HEK293 (cell line): ENCODE results near the gene RAB10.

ENCODE experiments used
- GFI1B ChIP-seq: fragments of 450-650 bp; formaldehyde crosslinking; IDR thresholded peaks from 2 replicates; pipeline ENCODE4 v1.5.1; 2016; ENCODE audit warnings: missing biosample characterization, missing genetic modification characterization
- KLF7 ChIP-seq: fragments of 450-650 bp; formaldehyde crosslinking; IDR thresholded peaks from 2 replicates; pipeline ENCODE4 v1.5.1; 2016; ENCODE audit warnings: missing biosample characterization, missing genetic modification characterization, borderline replicate concordance
- PRDM1 ChIP-seq: fragments of 450-650 bp; formaldehyde crosslinking; IDR thresholded peaks from 2 replicates; pipeline ENCODE4; 2016; ENCODE audit warnings: missing biosample characterization, missing genetic modification characterization
- SETDB1 ChIP-seq: IDR thresholded peaks from one replicate; pipeline ENCODE4 v1.6.1; 2017; ENCODE audit warnings: mild to moderate bottlenecking, low read length, moderate library complexity, mixed read lengths; ENCODE audit not compliant: insufficient read length
- YY1 ChIP-seq: fragments of 450-650 bp; formaldehyde crosslinking; IDR thresholded peaks from 2 replicates; pipeline ENCODE4 v1.5.1; 2018; ENCODE audit warnings: missing biosample characterization, missing genetic modification characterization
- ZBTB20 ChIP-seq: fragments of 450-650 bp; formaldehyde crosslinking; IDR thresholded peaks from 2 replicates; pipeline ENCODE4 v1.5.1; 2016; ENCODE audit warnings: missing biosample characterization, missing genetic modification characterization
- ZNF140 ChIP-seq: fragments of 450-650 bp; formaldehyde crosslinking; IDR thresholded peaks from 2 replicates; pipeline ENCODE4 v1.5.1; 2016; ENCODE audit warnings: missing biosample characterization, missing genetic modification characterization
- ZNF211 ChIP-seq: fragments of 450-650 bp; formaldehyde crosslinking; IDR thresholded peaks from 2 replicates; pipeline ENCODE4 v1.5.1; 2016; ENCODE audit warnings: low read depth, missing biosample characterization, missing genetic modification characterization
- ZNF292 ChIP-seq: fragments of 450-650 bp; formaldehyde crosslinking; IDR thresholded peaks from 2 replicates; pipeline ENCODE4 v1.5.1; 2016; ENCODE audit warnings: low read depth, missing biosample characterization, missing genetic modification characterization, borderline replicate concordance
- ZNF561 ChIP-seq: fragments of 450-650 bp; IDR thresholded peaks from 2 replicates; pipeline ENCODE4 v1.5.1; 2018; ENCODE audit warnings: missing biosample characterization, missing genetic modification characterization, borderline replicate concordance
- ZNF785 ChIP-seq: fragments of 450-650 bp; formaldehyde crosslinking; IDR thresholded peaks from 2 replicates; pipeline ENCODE4 v1.5.1; 2016; ENCODE audit warnings: missing biosample characterization, missing genetic modification characterization
- ZNF830 ChIP-seq: fragments of 450-650 bp; IDR thresholded peaks from 2 replicates; pipeline ENCODE4 v1.5.0; 2018; ENCODE audit warnings: missing biosample characterization, missing genetic modification characterization, low read depth, mild to moderate bottlenecking, moderate library complexity
- TF ChIP-seq, protein P1 (sequence below): fragments of 450-650 bp; formaldehyde crosslinking; IDR thresholded peaks from 2 replicates; pipeline ENCODE4 v1.5.1; 2016; ENCODE audit warnings: missing biosample characterization, missing genetic modification characterization
- TF ChIP-seq, protein P2 (sequence below): fragments of 450-650 bp; formaldehyde crosslinking; IDR thresholded peaks from 2 replicates; pipeline ENCODE4 v1.5.1; 2016; ENCODE audit warnings: missing biosample characterization, missing genetic modification characterization
- TF ChIP-seq, protein P3 (sequence below): fragments of 450-650 bp; formaldehyde crosslinking; conservative IDR thresholded peaks from 2 replicates; pipeline ENCODE4 v1.5.1; 2016; ENCODE audit warnings: low read depth, missing biosample characterization, missing genetic modification characterization
- TF ChIP-seq, protein P4 (sequence below): fragments of 450-650 bp; formaldehyde crosslinking; IDR thresholded peaks from 2 replicates; pipeline ENCODE4 v1.5.1; 2016; ENCODE audit warnings: missing biosample characterization, missing genetic modification characterization
- TF ChIP-seq, protein P5 (sequence below): fragments of 450-650 bp; formaldehyde crosslinking; IDR thresholded peaks from 2 replicates; pipeline ENCODE4 v1.5.1; 2016; ENCODE audit warnings: missing biosample characterization, missing genetic modification characterization
- TF ChIP-seq, protein P6 (sequence below): fragments of 450-650 bp; formaldehyde crosslinking; IDR thresholded peaks from 2 replicates; pipeline ENCODE4 v1.5.1; 2016; ENCODE audit warnings: missing biosample characterization, missing genetic modification characterization
- TF ChIP-seq, protein P7 (sequence below): fragments of 450-650 bp; formaldehyde crosslinking; IDR thresholded peaks from 2 replicates; pipeline ENCODE4 v1.5.1; 2016; ENCODE audit warnings: missing biosample characterization, missing genetic modification characterization, borderline replicate concordance

Gene RAB10

DNA sequence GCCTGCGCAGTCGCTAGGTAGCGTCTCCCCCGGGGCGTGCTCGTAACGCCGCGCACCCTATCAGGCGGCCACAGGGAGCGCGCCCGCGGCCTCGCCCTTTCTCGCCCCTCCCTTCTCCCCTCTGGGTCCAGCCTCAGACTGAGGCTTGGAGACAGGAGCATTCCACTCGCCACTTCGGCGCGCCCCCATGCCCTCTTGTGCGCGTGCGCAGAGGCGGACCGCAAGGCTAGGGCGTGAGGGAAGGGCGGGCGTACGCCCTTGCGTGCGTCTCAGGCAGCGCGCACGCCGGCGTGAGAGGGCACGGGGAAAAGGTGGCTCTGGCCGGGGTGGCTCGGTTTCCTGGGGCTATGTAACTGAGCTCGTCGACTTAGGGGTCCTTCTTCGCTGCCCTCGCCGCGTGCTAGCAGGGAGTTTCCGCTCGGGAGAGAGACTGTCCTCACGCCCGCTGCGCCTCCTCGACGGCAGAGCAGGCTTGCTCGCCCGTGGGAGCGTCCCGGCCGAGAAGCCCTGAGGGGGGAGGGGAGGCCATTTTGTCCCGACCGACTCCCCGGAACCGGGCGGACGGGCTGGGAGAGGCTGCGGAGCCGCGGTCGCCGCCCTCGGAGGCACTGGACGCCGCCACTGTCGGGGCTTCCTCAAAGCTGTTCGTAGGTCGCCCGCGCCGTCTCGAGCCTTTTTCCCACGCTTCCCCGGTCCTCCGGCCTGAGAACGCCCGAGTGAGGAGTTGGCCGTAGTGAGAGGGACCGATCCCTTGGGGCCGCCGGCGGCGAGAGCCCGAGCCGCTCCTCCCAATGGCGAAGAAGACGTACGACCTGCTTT is at the start of gene RAB10 (continued):
- no peak for TF ChIP-seq PRDM1
- no peak for TF ChIP-seq ZNF140 (tag by site-specific recombination)
- TF ChIP-seq ZNF292 (tag by site-specific recombination): no peak
- TF ChIP-seq, protein P1, sequence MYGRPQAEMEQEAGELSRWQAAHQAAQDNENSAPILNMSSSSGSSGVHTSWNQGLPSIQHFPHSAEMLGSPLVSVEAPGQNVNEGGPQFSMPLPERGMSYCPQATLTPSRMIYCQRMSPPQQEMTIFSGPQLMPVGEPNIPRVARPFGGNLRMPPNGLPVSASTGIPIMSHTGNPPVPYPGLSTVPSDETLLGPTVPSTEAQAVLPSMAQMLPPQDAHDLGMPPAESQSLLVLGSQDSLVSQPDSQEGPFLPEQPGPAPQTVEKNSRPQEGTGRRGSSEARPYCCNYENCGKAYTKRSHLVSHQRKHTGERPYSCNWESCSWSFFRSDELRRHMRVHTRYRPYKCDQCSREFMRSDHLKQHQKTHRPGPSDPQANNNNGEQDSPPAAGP: peak; percentile 92
- TF ChIP-seq ZBTB20 (tag by site-specific recombination): peak; percentile 34; the same call in 1 of the 2 replicates
- TF ChIP-seq, protein P2, sequence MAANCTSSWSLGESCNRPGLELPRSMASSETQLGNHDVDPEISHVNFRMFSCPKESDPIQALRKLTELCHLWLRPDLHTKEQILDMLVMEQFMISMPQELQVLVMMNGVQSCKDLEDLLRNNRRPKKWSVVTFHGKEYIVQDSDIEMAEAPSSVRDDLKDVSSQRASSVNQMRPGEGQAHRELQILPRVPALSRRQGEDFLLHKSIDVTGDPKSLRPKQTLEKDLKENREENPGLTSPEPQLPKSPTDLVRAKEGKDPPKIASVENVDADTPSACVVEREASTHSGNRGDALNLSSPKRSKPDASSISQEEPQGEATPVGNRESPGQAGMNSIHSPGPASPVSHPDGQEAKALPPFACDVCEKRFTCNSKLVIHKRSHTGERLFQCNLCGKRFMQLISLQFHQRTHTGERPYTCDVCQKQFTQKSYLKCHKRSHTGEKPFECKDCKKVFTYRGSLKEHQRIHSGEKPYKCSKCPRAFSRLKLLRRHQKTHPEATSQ (tag by site-specific recombination): peak; percentile 81; the same call in 1 of the 2 replicates
- TF ChIP-seq YY1: peak; percentile 85
- TF ChIP-seq ZNF211 (tag by site-specific recombination): no peak
- TF ChIP-seq, protein P3, sequence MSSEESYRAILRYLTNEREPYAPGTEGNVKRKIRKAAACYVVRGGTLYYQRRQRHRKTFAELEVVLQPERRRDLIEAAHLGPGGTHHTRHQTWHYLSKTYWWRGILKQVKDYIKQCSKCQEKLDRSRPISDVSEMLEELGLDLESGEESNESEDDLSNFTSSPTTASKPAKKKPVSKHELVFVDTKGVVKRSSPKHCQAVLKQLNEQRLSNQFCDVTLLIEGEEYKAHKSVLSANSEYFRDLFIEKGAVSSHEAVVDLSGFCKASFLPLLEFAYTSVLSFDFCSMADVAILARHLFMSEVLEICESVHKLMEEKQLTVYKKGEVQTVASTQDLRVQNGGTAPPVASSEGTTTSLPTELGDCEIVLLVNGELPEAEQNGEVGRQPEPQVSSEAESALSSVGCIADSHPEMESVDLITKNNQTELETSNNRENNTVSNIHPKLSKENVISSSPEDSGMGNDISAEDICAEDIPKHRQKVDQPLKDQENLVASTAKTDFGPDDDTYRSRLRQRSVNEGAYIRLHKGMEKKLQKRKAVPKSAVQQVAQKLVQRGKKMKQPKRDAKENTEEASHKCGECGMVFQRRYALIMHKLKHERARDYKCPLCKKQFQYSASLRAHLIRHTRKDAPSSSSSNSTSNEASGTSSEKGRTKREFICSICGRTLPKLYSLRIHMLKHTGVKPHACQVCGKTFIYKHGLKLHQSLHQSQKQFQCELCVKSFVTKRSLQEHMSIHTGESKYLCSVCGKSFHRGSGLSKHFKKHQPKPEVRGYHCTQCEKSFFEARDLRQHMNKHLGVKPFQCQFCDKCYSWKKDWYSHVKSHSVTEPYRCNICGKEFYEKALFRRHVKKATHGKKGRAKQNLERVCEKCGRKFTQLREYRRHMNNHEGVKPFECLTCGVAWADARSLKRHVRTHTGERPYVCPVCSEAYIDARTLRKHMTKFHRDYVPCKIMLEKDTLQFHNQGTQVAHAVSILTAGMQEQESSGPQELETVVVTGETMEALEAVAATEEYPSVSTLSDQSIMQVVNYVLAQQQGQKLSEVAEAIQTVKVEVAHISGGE (tag by site-specific recombination): peak; percentile 34; the same call in 1 of the 2 replicates
- TF ChIP-seq, protein P4, sequence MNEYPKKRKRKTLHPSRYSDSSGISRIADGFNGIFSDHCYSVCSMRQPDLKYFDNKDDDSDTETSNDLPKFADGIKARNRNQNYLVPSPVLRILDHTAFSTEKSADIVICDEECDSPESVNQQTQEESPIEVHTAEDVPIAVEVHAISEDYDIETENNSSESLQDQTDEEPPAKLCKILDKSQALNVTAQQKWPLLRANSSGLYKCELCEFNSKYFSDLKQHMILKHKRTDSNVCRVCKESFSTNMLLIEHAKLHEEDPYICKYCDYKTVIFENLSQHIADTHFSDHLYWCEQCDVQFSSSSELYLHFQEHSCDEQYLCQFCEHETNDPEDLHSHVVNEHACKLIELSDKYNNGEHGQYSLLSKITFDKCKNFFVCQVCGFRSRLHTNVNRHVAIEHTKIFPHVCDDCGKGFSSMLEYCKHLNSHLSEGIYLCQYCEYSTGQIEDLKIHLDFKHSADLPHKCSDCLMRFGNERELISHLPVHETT (tag by site-specific recombination): no peak; the same call in 1 of the 2 replicates
- TF ChIP-seq, protein P5, sequence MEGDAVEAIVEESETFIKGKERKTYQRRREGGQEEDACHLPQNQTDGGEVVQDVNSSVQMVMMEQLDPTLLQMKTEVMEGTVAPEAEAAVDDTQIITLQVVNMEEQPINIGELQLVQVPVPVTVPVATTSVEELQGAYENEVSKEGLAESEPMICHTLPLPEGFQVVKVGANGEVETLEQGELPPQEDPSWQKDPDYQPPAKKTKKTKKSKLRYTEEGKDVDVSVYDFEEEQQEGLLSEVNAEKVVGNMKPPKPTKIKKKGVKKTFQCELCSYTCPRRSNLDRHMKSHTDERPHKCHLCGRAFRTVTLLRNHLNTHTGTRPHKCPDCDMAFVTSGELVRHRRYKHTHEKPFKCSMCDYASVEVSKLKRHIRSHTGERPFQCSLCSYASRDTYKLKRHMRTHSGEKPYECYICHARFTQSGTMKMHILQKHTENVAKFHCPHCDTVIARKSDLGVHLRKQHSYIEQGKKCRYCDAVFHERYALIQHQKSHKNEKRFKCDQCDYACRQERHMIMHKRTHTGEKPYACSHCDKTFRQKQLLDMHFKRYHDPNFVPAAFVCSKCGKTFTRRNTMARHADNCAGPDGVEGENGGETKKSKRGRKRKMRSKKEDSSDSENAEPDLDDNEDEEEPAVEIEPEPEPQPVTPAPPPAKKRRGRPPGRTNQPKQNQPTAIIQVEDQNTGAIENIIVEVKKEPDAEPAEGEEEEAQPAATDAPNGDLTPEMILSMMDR (tag by site-specific recombination): 0 out of 2 replicates have a peak, but pooled peaks have one; percentile 7
- TF ChIP-seq, protein P6, sequence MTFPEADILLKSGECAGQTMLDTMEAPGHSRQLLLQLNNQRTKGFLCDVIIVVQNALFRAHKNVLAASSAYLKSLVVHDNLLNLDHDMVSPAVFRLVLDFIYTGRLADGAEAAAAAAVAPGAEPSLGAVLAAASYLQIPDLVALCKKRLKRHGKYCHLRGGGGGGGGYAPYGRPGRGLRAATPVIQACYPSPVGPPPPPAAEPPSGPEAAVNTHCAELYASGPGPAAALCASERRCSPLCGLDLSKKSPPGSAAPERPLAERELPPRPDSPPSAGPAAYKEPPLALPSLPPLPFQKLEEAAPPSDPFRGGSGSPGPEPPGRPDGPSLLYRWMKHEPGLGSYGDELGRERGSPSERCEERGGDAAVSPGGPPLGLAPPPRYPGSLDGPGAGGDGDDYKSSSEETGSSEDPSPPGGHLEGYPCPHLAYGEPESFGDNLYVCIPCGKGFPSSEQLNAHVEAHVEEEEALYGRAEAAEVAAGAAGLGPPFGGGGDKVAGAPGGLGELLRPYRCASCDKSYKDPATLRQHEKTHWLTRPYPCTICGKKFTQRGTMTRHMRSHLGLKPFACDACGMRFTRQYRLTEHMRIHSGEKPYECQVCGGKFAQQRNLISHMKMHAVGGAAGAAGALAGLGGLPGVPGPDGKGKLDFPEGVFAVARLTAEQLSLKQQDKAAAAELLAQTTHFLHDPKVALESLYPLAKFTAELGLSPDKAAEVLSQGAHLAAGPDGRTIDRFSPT: peak; percentile 84
- TF ChIP-seq ZNF561: peak; percentile 56
- TF ChIP-seq KLF7: peak; percentile 55; the same call in 1 of the 2 replicates
- TF ChIP-seq, protein P7, sequence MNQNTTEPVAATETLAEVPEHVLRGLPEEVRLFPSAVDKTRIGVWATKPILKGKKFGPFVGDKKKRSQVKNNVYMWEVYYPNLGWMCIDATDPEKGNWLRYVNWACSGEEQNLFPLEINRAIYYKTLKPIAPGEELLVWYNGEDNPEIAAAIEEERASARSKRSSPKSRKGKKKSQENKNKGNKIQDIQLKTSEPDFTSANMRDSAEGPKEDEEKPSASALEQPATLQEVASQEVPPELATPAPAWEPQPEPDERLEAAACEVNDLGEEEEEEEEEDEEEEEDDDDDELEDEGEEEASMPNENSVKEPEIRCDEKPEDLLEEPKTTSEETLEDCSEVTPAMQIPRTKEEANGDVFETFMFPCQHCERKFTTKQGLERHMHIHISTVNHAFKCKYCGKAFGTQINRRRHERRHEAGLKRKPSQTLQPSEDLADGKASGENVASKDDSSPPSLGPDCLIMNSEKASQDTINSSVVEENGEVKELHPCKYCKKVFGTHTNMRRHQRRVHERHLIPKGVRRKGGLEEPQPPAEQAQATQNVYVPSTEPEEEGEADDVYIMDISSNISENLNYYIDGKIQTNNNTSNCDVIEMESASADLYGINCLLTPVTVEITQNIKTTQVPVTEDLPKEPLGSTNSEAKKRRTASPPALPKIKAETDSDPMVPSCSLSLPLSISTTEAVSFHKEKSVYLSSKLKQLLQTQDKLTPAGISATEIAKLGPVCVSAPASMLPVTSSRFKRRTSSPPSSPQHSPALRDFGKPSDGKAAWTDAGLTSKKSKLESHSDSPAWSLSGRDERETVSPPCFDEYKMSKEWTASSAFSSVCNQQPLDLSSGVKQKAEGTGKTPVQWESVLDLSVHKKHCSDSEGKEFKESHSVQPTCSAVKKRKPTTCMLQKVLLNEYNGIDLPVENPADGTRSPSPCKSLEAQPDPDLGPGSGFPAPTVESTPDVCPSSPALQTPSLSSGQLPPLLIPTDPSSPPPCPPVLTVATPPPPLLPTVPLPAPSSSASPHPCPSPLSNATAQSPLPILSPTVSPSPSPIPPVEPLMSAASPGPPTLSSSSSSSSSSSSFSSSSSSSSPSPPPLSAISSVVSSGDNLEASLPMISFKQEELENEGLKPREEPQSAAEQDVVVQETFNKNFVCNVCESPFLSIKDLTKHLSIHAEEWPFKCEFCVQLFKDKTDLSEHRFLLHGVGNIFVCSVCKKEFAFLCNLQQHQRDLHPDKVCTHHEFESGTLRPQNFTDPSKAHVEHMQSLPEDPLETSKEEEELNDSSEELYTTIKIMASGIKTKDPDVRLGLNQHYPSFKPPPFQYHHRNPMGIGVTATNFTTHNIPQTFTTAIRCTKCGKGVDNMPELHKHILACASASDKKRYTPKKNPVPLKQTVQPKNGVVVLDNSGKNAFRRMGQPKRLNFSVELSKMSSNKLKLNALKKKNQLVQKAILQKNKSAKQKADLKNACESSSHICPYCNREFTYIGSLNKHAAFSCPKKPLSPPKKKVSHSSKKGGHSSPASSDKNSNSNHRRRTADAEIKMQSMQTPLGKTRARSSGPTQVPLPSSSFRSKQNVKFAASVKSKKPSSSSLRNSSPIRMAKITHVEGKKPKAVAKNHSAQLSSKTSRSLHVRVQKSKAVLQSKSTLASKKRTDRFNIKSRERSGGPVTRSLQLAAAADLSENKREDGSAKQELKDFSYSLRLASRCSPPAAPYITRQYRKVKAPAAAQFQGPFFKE (tag by site-specific recombination): no peak
- TF ChIP-seq GFI1B (tag by site-specific recombination): no peak
- TF ChIP-seq SETDB1: no peak
- no peak for TF ChIP-seq ZNF830 (tag by site-specific recombination)
- TF ChIP-seq ZNF785 (tag by site-specific recombination): no peak
